Coronary artery (tissue), 2 donors: ENCODE data around the gene APOBEC3H.

Source experiments
- DNase-seq: peaks from one replicate; pipeline ENCODE4 v3.0.0-alpha.2; 2017; ENCODE audit warnings: low spot score
- H3K27ac ChIP-seq, 2 donors: fragments of 200-600 bp; sonication (generic); one replicate each; pipeline ENCODE4 v1.5.1; 2016 to 2019
- H3K4me3 ChIP-seq: fragments of 200-600 bp; sonication (generic); 2 replicates; pipeline ENCODE4 v1.5.1; 2016; ENCODE audit warnings: mild to moderate bottlenecking, moderate library complexity
- TF ChIP-seq, protein P1 (sequence below): fragments of 200-600 bp; sonication (generic); IDR thresholded peaks from one replicate; pipeline ENCODE4 v1.5.1; 2019; ENCODE audit warnings: antibody characterized with exemption

APOBEC3H gene

DNA sequence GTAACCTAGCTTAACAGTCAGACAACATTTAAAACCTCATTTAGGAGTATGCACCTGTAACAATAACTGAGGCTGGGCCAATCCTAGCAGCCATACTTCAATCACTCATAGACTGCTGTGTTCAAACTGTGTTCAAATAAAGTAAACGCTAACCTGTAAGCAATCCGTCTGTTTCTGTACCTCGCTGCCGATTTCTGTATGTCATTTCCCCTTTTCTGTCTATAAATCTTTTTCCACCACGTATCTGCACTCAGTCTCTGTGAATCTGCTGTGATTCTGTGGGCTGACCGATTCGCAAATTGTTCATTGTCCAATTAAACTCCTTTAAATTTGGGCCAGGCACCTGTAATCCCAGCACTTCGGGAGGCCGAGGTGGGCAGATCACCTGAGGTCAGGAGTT, 12.3 kb downstream of the APOBEC3H start:
- Histone ChIP-seq H3K4me3 (no peak overlapping the region), H3K27ac (no peak overlapping the region)
- TF ChIP-seq, protein P1, sequence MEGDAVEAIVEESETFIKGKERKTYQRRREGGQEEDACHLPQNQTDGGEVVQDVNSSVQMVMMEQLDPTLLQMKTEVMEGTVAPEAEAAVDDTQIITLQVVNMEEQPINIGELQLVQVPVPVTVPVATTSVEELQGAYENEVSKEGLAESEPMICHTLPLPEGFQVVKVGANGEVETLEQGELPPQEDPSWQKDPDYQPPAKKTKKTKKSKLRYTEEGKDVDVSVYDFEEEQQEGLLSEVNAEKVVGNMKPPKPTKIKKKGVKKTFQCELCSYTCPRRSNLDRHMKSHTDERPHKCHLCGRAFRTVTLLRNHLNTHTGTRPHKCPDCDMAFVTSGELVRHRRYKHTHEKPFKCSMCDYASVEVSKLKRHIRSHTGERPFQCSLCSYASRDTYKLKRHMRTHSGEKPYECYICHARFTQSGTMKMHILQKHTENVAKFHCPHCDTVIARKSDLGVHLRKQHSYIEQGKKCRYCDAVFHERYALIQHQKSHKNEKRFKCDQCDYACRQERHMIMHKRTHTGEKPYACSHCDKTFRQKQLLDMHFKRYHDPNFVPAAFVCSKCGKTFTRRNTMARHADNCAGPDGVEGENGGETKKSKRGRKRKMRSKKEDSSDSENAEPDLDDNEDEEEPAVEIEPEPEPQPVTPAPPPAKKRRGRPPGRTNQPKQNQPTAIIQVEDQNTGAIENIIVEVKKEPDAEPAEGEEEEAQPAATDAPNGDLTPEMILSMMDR = no peak
- DNase-seq = no peak

DNA sequence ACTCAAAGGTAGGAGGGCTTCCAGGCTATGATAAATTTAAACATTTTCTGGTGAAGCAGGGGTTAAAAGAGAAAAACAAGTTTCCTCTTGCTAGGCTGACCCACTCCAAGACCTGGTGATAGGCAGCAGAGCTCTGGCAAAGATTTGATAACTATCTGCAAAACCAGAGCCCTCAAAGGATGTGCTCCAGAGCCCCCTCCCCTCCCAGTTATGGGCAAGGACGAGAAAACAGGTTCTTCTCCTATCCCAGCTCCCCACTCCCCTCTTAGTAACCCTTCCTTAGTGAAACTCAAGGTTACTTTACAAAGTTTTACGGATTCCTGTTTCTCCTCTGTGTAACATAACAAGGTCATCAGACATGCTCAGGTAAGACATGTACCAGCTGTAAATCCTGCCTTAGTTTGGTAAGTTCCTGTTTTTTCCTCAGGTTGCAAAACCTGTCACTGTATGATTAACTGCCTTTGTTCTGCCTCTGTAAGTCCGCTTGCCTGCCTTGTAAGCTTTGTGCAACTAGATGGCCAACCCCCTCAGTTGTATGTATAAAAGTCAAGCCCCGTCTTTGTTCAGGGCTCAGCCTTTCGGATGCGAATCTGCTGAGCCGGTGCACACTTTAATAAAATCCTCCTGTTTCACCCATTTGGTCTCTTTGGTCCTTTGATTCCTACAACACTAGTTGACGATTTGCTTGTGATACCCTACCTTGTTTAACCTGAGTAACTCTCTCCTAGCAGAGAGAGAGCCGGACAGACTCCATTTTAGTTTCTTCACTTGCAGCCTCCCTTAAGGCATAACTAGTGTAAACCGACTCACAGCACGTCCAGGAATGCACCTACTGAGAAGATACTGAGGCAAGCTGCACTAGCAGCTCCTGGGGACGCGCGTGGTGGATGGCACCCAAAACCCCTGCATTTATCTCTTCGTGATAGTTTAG, 13.9 kb downstream of the APOBEC3H start:
- H3K4me3 ChIP-seq = no peak overlapping the region
- no peak for DNase-seq
- H3K27ac ChIP-seq = no peak overlapping the region
- TF ChIP-seq, protein P1 = no peak

DNA sequence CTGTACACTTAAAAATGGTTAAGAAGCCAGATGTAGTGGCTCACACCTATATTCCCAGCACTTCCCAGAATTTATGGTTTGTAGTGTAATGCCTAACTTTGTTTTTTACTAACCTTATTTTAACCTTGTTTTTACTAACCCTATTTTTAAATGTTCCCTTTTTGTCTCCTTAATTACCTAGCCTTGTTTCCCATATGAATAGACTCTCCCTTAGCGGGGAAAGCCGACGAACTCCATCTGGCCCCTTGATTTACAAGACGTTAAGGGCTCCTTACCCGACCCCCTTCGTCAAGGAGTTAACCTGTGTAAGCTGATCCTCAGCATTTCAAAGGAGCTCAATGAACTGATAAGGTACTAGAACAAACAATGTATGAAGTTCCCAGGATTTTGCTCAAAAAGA, 17.1 kb downstream of the APOBEC3H start:
- TF ChIP-seq, protein P1 = no peak
- no peak for DNase-seq
- Histone ChIP-seq H3K27ac (no peak overlapping the region), H3K4me3 (no peak overlapping the region)

DNA sequence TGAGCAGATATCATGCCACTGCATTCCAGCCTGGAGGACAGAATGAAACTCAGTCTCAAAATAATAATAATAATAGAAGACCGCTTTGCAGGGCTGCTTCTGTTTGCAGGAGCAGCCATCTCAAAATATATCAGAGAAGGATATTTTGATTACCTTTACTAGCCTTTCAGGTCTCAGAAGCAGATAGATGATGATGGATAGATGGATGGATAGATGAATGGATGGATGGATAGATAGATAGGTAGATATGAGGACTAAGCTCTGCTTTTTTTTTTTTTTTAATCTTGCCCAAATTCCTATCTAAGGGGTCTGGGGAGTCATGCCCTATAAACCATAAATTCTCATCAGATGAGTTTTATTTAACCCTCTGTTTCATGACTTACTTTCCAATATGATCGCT, 18.5 kb downstream of the APOBEC3H start:
- no peak overlapping the region for H3K4me3 ChIP-seq
- TF ChIP-seq, protein P1 = no peak
- H3K27ac ChIP-seq = no peak overlapping the region

DNA sequence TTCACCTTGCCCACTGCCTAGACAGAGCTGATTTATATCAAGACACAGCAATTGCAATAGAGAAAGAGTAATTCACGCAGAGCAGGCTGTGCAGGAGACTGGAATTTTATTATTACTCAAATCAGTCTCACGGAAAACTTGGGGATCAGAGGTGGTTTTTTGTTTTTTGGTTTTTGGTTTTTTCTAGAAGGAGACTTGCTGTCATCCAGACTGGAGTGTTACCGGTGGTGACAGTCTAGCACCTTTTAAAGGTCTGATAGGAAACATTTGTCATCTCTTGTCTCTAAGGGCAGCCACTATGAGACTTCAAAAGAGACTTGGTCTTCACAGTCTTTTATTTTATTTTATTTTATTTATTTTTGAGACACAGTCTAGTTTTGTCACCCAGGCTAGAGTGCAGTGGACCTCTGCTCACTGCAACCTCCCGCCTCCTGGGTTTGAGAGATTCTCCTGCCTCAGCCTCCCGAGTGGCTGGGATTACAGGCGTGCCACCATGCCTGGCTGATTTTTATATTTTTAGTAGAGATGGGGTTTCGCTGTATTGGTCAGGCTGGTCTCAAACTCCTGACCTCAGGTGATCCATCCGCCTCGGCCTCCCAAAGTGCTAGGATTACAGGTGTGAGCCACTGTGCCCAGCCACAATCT, 19.1 kb downstream of the APOBEC3H start:
- TF ChIP-seq, protein P1 = no peak
- DNase-seq = no peak
- H3K27ac ChIP-seq = no peak overlapping the region

More for the DNA sequence above, 18.5 kb downstream of the APOBEC3H start:
- no peak for DNase-seq

DNA sequence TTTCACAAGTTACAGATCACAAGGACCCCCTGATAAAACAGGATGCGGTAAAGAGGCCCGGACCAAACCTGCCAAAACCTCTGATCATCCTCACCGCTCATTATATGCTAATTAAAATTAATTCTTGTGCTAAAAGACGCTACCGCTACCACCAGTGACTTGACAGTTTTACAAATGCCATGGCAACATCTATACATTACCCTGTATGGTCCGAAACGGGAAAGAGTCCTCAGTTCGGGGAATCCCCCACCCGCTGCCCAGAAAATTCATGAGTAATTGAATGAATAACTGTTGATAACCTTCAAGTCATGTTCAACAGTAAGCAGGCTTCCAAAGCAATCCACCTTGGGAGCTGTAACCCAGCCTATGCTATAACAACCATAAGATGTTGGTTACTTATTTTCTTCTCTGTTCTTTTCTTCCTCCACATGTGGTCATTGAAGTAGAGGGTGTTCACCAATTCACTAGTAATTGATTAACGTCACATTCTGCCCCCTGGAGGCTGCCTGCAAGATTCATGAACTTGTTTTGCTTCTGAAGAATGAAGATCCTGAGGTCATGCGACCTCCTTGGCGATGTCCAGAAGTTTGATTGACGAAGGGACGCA, 20.6 kb downstream of the APOBEC3H start:
- Histone ChIP-seq H3K4me3 (no peak overlapping the region), H3K27ac (no peak overlapping the region)
- DNase-seq = no peak
- TF ChIP-seq, protein P1 = no peak

More for the DNA sequence above, 19.1 kb downstream of the APOBEC3H start:
- H3K4me3 ChIP-seq = no peak overlapping the region
